ENCODE data around the gene FAM181B. TPM values are rescaled to one million over a fixed set of nuclear protein-coding genes. Genes with fewer than 3 reads are reported as not detected.
A peak's percentile ranks its signal among the peaks of the same experiment; 100 is the strongest.

FAM181B gene
- total RNA-seq, 1 donor from 2014 or later: 0.35 TPM

- Mint-ChIP-seq H3K27ac (ENCODE audit: unreplicated experiment) (no peak overlapping the region), H3K27me3 (ENCODE audit: unreplicated experiment) (no peaks in the 10 kb centered on the region), H3K9me3 (ENCODE audit: unreplicated experiment) (no peaks in the 10 kb centered on the region), H3K36me3 (ENCODE audit: unreplicated experiment) (no peaks in the 10 kb centered on the region), H3K4me3 (ENCODE audit: unreplicated experiment) (no peak overlapping the region), H3K4me1 (ENCODE audit: unreplicated experiment) (peaks cover 2% of the 10 kb centered on the region)
- no peak for DNase-seq (ENCODE audit: extremely low spot score, unreplicated experiment)
- no peak for TF ChIP-seq CTCF (IDR thresholded peaks at IDR 0.05)
These were observed 29.5 kb upstream of the FAM181B start for GRCh38 chr11:82763167-82763566.

GRCh38 chr11:82759649-82760048 lies 26.0 kb upstream of the FAM181B start:
- TF ChIP-seq CTCF (IDR thresholded peaks at IDR 0.05): no peak
- H3K4me3 Mint-ChIP-seq (ENCODE audit: unreplicated experiment): no peak overlapping the region
- no peaks in the 10 kb centered on the region for H3K27me3 Mint-ChIP-seq (ENCODE audit: unreplicated experiment)
- H3K27ac Mint-ChIP-seq (ENCODE audit: unreplicated experiment): no peak overlapping the region
- no peaks in the 10 kb centered on the region for H3K9me3 Mint-ChIP-seq (ENCODE audit: unreplicated experiment)
- no peaks in the 10 kb centered on the region for H3K36me3 Mint-ChIP-seq (ENCODE audit: unreplicated experiment)
- H3K4me1 Mint-ChIP-seq (ENCODE audit: unreplicated experiment): peaks cover 12% of the 10 kb centered on the region
- DNase-seq (ENCODE audit: extremely low spot score, unreplicated experiment): no peak

GRCh38 chr11:82757660-82758357 lies 24.1 kb upstream of the FAM181B start:
- no peak overlapping the region for H3K4me3 Mint-ChIP-seq (ENCODE audit: unreplicated experiment)
- H3K36me3 Mint-ChIP-seq (ENCODE audit: unreplicated experiment): no peaks in the 10 kb centered on the region
- peaks cover 18% of the 10 kb centered on the region for H3K4me1 Mint-ChIP-seq (ENCODE audit: unreplicated experiment)
- DNase-seq (ENCODE audit: extremely low spot score, unreplicated experiment): no peak
- H3K27ac Mint-ChIP-seq (ENCODE audit: unreplicated experiment): no peak overlapping the region
- no peaks in the 10 kb centered on the region for H3K27me3 Mint-ChIP-seq (ENCODE audit: unreplicated experiment)
- H3K9me3 Mint-ChIP-seq (ENCODE audit: unreplicated experiment): no peaks in the 10 kb centered on the region
- TF ChIP-seq CTCF (IDR thresholded peaks at IDR 0.05): no peak

GRCh38 chr11:82756765-82757639 lies 23.3 kb upstream of the FAM181B start:
- H3K36me3 Mint-ChIP-seq (ENCODE audit: unreplicated experiment): no peaks in the 10 kb centered on the region
- no peak for TF ChIP-seq CTCF (IDR thresholded peaks at IDR 0.05)
- peaks cover 18% of the 10 kb centered on the region for H3K4me1 Mint-ChIP-seq (ENCODE audit: unreplicated experiment)
- no peak overlapping the region for H3K27ac Mint-ChIP-seq (ENCODE audit: unreplicated experiment)
- no peak overlapping the region for H3K4me3 Mint-ChIP-seq (ENCODE audit: unreplicated experiment)
- no peaks in the 10 kb centered on the region for H3K9me3 Mint-ChIP-seq (ENCODE audit: unreplicated experiment)
- DNase-seq (ENCODE audit: extremely low spot score, unreplicated experiment): no peak
- no peaks in the 10 kb centered on the region for H3K27me3 Mint-ChIP-seq (ENCODE audit: unreplicated experiment)

- TF ChIP-seq CTCF (IDR thresholded peaks at IDR 0.05): no peak
- no peak for DNase-seq (ENCODE audit: extremely low spot score, unreplicated experiment)
- peaks cover 30% of the 10 kb centered on the region for H3K4me1 Mint-ChIP-seq (ENCODE audit: unreplicated experiment)
- H3K27me3 Mint-ChIP-seq (ENCODE audit: unreplicated experiment): no peaks in the 10 kb centered on the region
- no peaks in the 10 kb centered on the region for H3K36me3 Mint-ChIP-seq (ENCODE audit: unreplicated experiment)
- H3K4me3 Mint-ChIP-seq (ENCODE audit: unreplicated experiment): no peak overlapping the region
- peak overlapping the region; percentile 16 for H3K27ac Mint-ChIP-seq (ENCODE audit: unreplicated experiment)
- no peaks in the 10 kb centered on the region for H3K9me3 Mint-ChIP-seq (ENCODE audit: unreplicated experiment)
These were observed 20.7 kb upstream of the FAM181B start for GRCh38 chr11:82754410-82754809.

All from osteocyte (in vitro differentiated cells).